ENCODE results near the gene DPYD. TPM values are rescaled to one million over a fixed set of nuclear protein-coding genes. Genes with fewer than 3 reads are reported as not detected.

DPYD gene
- total and polyA plus RNA-seq, 10 of the 15 experiments (the other 5 are each of a cell fraction or from before 2014, with no cell fraction given) = 5.7 to 23.8 (median 10.2) TPM

DNA sequence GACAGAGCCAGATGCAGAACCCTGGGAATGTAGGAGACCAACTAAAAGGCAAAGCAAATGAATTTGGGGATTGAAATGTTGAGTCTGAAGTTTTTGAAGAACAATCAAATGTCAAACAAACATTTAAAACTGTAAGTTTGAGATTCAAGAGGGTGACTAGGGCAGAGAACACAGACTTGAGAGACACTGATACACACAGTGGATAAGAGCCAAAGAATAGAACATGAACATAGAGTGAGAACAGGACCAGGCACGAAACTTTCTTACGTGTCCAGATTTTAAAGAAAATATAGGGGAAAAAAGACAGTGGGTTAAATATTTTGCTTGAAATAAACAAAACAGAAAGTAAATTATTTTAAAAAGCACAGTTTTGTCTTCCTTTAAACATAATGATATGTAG, 115.7 kb downstream of the DPYD start (continued):
- TF ChIP-seq, protein P1, sequence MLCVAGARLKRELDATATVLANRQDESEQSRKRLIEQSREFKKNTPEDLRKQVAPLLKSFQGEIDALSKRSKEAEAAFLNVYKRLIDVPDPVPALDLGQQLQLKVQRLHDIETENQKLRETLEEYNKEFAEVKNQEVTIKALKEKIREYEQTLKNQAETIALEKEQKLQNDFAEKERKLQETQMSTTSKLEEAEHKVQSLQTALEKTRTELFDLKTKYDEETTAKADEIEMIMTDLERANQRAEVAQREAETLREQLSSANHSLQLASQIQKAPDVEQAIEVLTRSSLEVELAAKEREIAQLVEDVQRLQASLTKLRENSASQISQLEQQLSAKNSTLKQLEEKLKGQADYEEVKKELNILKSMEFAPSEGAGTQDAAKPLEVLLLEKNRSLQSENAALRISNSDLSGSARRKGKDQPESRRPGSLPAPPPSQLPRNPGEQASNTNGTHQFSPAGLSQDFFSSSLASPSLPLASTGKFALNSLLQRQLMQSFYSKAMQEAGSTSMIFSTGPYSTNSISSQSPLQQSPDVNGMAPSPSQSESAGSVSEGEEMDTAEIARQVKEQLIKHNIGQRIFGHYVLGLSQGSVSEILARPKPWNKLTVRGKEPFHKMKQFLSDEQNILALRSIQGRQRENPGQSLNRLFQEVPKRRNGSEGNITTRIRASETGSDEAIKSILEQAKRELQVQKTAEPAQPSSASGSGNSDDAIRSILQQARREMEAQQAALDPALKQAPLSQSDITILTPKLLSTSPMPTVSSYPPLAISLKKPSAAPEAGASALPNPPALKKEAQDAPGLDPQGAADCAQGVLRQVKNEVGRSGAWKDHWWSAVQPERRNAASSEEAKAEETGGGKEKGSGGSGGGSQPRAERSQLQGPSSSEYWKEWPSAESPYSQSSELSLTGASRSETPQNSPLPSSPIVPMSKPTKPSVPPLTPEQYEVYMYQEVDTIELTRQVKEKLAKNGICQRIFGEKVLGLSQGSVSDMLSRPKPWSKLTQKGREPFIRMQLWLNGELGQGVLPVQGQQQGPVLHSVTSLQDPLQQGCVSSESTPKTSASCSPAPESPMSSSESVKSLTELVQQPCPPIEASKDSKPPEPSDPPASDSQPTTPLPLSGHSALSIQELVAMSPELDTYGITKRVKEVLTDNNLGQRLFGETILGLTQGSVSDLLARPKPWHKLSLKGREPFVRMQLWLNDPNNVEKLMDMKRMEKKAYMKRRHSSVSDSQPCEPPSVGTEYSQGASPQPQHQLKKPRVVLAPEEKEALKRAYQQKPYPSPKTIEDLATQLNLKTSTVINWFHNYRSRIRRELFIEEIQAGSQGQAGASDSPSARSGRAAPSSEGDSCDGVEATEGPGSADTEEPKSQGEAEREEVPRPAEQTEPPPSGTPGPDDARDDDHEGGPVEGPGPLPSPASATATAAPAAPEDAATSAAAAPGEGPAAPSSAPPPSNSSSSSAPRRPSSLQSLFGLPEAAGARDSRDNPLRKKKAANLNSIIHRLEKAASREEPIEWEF (IDR thresholded peaks at IDR 0.05; ENCODE audit: insufficient replicate concordance, low read depth, low read length) = no peak
- TF ChIP-seq PAX5 (IDR thresholded peaks at IDR 0.05; ENCODE audit: borderline replicate concordance, low read depth, low read length) (no peak), CEBPB (IDR thresholded peaks at IDR 0.05; ENCODE audit: borderline replicate concordance in 1 of 2, low read depth in 2 of 2, low read length in 2 of 2) (no peak), NR2C1 (IDR thresholded peaks at IDR 0.05) (no peak), MXI1 (IDR thresholded peaks at IDR 0.05; ENCODE audit: low read depth, low read length) (no peak), NFYA (IDR thresholded peaks at IDR 0.05; ENCODE audit: borderline replicate concordance, low read depth, low read length) (no peak), POLR2AphosphoS2 (IDR thresholded peaks at IDR 0.05; ENCODE audit: low read depth, low read length) (no peak), CHD1 (IDR thresholded peaks at IDR 0.05; ENCODE audit: low read depth, low read length) (no peak), CHD4 (IDR thresholded peaks at IDR 0.05) (no peak), MYC (IDR thresholded peaks at IDR 0.05; ENCODE audit: insufficient read depth, insufficient read length, insufficient replicate concordance, low read length, severe bottlenecking) (no peak), JUNB (IDR thresholded peaks at IDR 0.05) (no peak), SREBF1 (IDR thresholded peaks at IDR 0.05; ENCODE audit: low read length) (no peak), ESRRA (IDR thresholded peaks at IDR 0.05; ENCODE audit: low read length) (no peak)
- TF ChIP-seq, protein P2, sequence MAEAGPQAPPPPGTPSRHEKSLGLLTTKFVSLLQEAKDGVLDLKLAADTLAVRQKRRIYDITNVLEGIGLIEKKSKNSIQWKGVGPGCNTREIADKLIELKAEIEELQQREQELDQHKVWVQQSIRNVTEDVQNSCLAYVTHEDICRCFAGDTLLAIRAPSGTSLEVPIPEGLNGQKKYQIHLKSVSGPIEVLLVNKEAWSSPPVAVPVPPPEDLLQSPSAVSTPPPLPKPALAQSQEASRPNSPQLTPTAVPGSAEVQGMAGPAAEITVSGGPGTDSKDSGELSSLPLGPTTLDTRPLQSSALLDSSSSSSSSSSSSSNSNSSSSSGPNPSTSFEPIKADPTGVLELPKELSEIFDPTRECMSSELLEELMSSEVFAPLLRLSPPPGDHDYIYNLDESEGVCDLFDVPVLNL (IDR thresholded peaks at IDR 0.05; ENCODE audit: low read depth, low read length) = no peak
- TF ChIP-seq, protein P3, sequence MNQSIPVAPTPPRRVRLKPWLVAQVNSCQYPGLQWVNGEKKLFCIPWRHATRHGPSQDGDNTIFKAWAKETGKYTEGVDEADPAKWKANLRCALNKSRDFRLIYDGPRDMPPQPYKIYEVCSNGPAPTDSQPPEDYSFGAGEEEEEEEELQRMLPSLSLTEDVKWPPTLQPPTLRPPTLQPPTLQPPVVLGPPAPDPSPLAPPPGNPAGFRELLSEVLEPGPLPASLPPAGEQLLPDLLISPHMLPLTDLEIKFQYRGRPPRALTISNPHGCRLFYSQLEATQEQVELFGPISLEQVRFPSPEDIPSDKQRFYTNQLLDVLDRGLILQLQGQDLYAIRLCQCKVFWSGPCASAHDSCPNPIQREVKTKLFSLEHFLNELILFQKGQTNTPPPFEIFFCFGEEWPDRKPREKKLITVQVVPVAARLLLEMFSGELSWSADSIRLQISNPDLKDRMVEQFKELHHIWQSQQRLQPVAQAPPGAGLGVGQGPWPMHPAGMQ (IDR thresholded peaks at IDR 0.05; ENCODE audit: borderline replicate concordance) = no peak

All from GM12878 (cell line).